ENCODE data around the gene MAP3K20. TPM values are rescaled to one million over a fixed set of nuclear protein-coding genes. Genes with fewer than 3 reads are reported as not detected.

MAP3K20 gene
- total and polyA plus RNA-seq, 9 donors, result 38.6 to 127 (median 88.4) TPM

GRCh38 chr2:173216668-173217067 lies 141.0 kb downstream of the MAP3K20 start:
- Histone ChIP-seq H3K4me3 (no peak overlapping the region), H3K4me1 (ENCODE audit: insufficient read depth) (peaks cover 4% of the 10 kb centered on the region), H3K36me3 (no peaks in the 10 kb centered on the region), H3K27ac (no peak overlapping the region), H3K9me3 (no peaks in the 10 kb centered on the region), H3K27me3 (no peaks in the 10 kb centered on the region)
- intact Hi-C loops (cut with DNase I), result no loop called here
- no peak for DNase-seq
- TF ChIP-seq EP300 (IDR thresholded peaks at IDR 0.05), result no peak
- TF ChIP-seq CTCF (IDR thresholded peaks at IDR 0.05), result no peak
- TF ChIP-seq POLR2A (IDR thresholded peaks at IDR 0.05), result no peak
- WGBS, 3 donors, result 74 to 92% (median 89%) methylated on average over 2 of the region's 2 CpGs

GRCh38 chr2:173217116-173217840 lies 141.6 kb downstream of the MAP3K20 start:
- Histone ChIP-seq H3K4me1 (ENCODE audit: insufficient read depth) (peaks cover 4% of the 10 kb centered on the region), H3K27me3 (no peaks in the 10 kb centered on the region), H3K9me3 (no peaks in the 10 kb centered on the region), H3K36me3 (no peaks in the 10 kb centered on the region), H3K27ac (no peak overlapping the region), H3K4me3 (no peak overlapping the region)
- DNase-seq, result no peak
- no peak for TF ChIP-seq EP300 (IDR thresholded peaks at IDR 0.05)
- TF ChIP-seq POLR2A (IDR thresholded peaks at IDR 0.05), result no peak
- TF ChIP-seq CTCF (IDR thresholded peaks at IDR 0.05), result no peak
- intact Hi-C loops (cut with DNase I), result no loop called here
- 40 to 82% (median 53%) methylated on average over 20 of the region's 20 CpGs for WGBS, 3 donors

GRCh38 chr2:173218326-173219056 lies 142.8 kb downstream of the MAP3K20 start:
- no peaks in the 10 kb centered on the region for H3K9me3 ChIP-seq
- TF ChIP-seq EP300 (IDR thresholded peaks at IDR 0.05), result no peak
- TF ChIP-seq POLR2A (IDR thresholded peaks at IDR 0.05), result no peak
- TF ChIP-seq CTCF (IDR thresholded peaks at IDR 0.05), result no peak
- H3K4me3 ChIP-seq, result no peak overlapping the region
- H3K27me3 ChIP-seq, result no peaks in the 10 kb centered on the region
- H3K4me1 ChIP-seq (ENCODE audit: insufficient read depth), result peaks cover 4% of the 10 kb centered on the region
- no peak overlapping the region for H3K27ac ChIP-seq
- H3K36me3 ChIP-seq, result no peaks in the 10 kb centered on the region
- DNase-seq, result no peak
- intact Hi-C loops (cut with DNase I), result no loop called here
- 35 to 45% (median 39%) methylated on average over 6 of the region's 6 CpGs for WGBS, 3 donors

GRCh38 chr2:173221132-173221695 lies 145.6 kb downstream of the MAP3K20 start:
- peaks cover 4% of the 10 kb centered on the region for H3K4me1 ChIP-seq (ENCODE audit: insufficient read depth)
- intact Hi-C loops (cut with DNase I), result no loop called here

More at GRCh38 chr2:173221132-173221695, 145.6 kb downstream of the MAP3K20 start:
- Histone ChIP-seq H3K9me3 (no peaks in the 10 kb centered on the region), H3K4me3 (no peak overlapping the region), H3K27ac (no peak overlapping the region), H3K27me3 (no peaks in the 10 kb centered on the region), H3K36me3 (no peaks in the 10 kb centered on the region)
- DNase-seq, result no peak
- 50 to 56% (median 53%) methylated on average over 4 of the region's 4 CpGs for WGBS, 3 donors
- no peak for TF ChIP-seq POLR2A (IDR thresholded peaks at IDR 0.05)
- no peak for TF ChIP-seq EP300 (IDR thresholded peaks at IDR 0.05)
- no peak for TF ChIP-seq CTCF (IDR thresholded peaks at IDR 0.05)
